ENCODE data around the gene HOXA11. TPM values are rescaled to one million over a fixed set of nuclear protein-coding genes. Genes with fewer than 3 reads are reported as not detected.

Gene HOXA11
- total RNA-seq, 1 donor from 2014 or later = 4.2 TPM

- Mint-ChIP-seq H3K36me3 (peaks cover 17% of the 10 kb centered on the region), H3K4me1 (peaks cover 78% of the 10 kb centered on the region), H3K27me3 (ENCODE audit: low read depth) (peaks cover 35% of the 10 kb centered on the region), H3K4me3 (peak overlapping the region; percentile 87), H3K9me3 (no peaks in the 10 kb centered on the region), H3K27ac (peak overlapping the region; percentile 99)
- TF ChIP-seq CTCF (IDR thresholded peaks at IDR 0.05; ENCODE audit: unreplicated experiment) = no peak
- DNase-seq (ENCODE audit: low spot score in 2 of 2, unreplicated experiment in 2 of 2) = peak in 1 of 2 experiments; percentile 46
Measured at GRCh38 chr7:27149842-27150567, 35.0 kb downstream of the HOXA11 start.

GRCh38 chr7:27148756-27149641, 36.0 kb downstream of the HOXA11 start:
- H3K27ac Mint-ChIP-seq = peak overlapping the region; percentile 99
- no peak for TF ChIP-seq CTCF (IDR thresholded peaks at IDR 0.05; ENCODE audit: unreplicated experiment)

GRCh38 chr7:27148031-27148755, 36.8 kb downstream of the HOXA11 start:
- Mint-ChIP-seq H3K4me1 (peaks cover 73% of the 10 kb centered on the region), H3K27me3 (ENCODE audit: low read depth) (peaks cover 17% of the 10 kb centered on the region), H3K27ac (peak overlapping the region; percentile 99), H3K36me3 (peaks cover 14% of the 10 kb centered on the region), H3K9me3 (no peaks in the 10 kb centered on the region), H3K4me3 (peak overlapping the region; percentile 87)
- no peak for TF ChIP-seq CTCF (IDR thresholded peaks at IDR 0.05; ENCODE audit: unreplicated experiment)
- peak in 1 of 2 experiments; percentile 51 for DNase-seq (ENCODE audit: low spot score in 2 of 2, unreplicated experiment in 2 of 2)

More at GRCh38 chr7:27148756-27149641, 36.0 kb downstream of the HOXA11 start:
- Mint-ChIP-seq H3K9me3 (no peaks in the 10 kb centered on the region), H3K27me3 (ENCODE audit: low read depth) (peaks cover 25% of the 10 kb centered on the region), H3K36me3 (peaks cover 15% of the 10 kb centered on the region), H3K4me1 (peaks cover 78% of the 10 kb centered on the region), H3K4me3 (peak overlapping the region; percentile 87)
- peak in 1 of 2 experiments; percentile 45 for DNase-seq (ENCODE audit: low spot score in 2 of 2, unreplicated experiment in 2 of 2)

GRCh38 chr7:27147199-27148030, 37.6 kb downstream of the HOXA11 start, which contains the start of gene HOXA6:
Gene HOXA6, minus strand, starts transcription at chr7:27147774. Its CDS starts 25 bp downstream, at chr7:27147749.
- Mint-ChIP-seq H3K27me3 (ENCODE audit: low read depth) (peaks cover 12% of the 10 kb centered on the region), H3K9me3 (no peaks in the 10 kb centered on the region), H3K4me1 (peaks cover 70% of the 10 kb centered on the region), H3K4me3 (peak within 1 kb of the TSS; percentile 87), H3K36me3 (peaks cover 18% of the 10 kb centered on the region), H3K27ac (peak within 1 kb of the TSS; percentile 99)
- peak in 1 of 2 experiments; percentile 75 for DNase-seq (ENCODE audit: low spot score in 2 of 2, unreplicated experiment in 2 of 2)
- TF ChIP-seq CTCF (IDR thresholded peaks at IDR 0.05; ENCODE audit: unreplicated experiment) = no peak

Data from mesothelial cell of epicardium (in vitro differentiated cells).